Smooth muscle cell of the brain vasculature (primary cell): Measurements from ENCODE around the gene NMRK2.
"Not testable (repeated sequence)": the region's sequence is repeated elsewhere in the genome, so short reads cannot be mapped to it uniquely, and the experiment has no call there.

Experiments
- DNase-seq: peaks from one replicate; pipeline ENCODE4 v3.0.0-alpha.2; 2012; ENCODE audit warnings: low read depth, low spot score

Gene NMRK2

DNA sequence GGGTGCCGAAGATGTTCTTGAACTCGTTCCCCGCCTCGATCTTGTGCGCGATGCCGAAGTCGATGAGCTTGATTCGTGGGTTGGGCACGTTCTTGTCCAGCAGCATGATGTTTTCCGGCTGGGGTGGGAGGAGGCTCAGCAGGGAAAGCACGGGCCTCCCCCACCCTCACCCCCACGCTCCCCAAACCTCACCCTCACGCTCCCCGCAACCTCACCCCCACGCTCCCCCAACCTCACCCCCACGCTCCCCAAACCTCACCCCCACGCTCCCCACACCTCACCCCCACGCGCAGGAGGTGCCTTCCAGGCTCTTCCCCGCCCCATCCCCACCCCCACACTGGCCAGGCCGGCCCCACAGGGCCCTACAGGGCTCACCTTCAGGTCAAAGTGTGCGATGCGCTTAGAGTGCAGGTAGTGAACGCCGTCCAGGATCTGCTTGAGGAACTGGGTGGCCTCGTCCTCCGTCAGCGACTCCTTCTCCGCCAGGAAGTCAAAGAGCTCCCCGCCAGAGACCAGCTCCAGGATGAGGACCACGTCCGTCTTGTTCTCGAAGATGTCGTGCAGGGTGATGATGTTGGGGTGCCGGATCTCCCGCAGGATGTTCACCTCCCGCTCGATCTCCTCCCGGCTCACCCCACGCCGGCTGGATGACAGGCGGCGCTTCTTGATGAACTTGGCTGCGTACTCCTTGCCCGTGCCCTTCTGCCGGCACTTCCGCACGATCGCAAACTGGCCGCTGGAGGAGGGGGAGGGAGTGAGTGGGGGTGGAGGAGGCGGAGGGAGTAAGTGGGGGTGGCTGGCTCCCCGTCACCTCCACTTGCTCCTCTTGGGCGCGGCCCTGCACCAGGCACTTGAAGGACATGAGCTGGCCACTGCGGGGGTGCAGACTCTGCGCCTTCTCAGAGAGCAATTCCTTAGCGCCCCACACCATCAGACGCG is 31.7 kb downstream of the NMRK2 start:
- DNase-seq: no peak

DNA sequence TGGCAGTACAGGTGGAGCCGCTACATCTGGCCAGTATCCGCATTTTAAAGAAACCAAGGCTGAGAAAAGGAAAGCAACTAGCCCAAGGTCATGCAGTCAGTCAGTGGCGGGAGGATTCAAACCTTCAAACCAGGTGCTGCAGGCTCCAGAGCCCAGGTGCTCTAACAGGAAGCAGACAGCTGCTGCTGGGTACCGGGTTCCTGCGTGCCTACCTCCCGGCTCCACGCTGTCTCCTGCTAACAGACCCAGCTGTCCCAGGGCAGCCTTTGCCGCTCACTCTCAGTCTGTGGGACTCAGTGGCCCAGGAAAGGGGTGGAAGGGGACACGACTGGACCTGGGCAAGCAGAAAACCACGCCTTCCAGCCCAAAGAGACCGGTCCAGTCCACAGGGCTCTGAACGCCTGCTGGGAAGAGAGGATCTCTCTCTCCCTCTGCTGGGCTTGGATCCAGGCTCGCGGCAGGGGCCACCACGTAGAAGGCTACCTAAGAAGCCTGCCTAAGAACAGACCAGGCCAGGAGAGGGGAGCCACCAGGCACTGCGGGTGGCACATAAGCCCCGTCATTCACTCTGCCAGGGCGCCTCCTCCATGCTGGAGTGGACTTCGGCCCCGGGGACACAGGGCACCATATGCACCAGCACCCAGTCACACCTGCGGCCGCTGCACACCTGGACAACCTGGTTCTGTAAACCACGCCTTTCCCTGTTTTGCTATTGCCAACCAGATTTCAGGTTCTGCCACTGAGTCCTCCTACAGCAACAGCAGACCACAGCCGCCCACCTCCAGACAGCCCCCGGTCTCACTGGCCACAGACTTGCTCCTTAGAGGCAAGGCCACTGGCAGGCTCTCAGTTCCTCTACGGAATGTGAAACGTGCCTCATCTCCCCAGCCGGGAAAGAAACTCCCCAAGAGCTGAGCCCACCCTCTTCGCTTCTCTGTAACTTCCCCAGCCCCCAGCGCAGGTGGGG is 33.5 kb downstream of the NMRK2 start:
- no peak for DNase-seq

DNA sequence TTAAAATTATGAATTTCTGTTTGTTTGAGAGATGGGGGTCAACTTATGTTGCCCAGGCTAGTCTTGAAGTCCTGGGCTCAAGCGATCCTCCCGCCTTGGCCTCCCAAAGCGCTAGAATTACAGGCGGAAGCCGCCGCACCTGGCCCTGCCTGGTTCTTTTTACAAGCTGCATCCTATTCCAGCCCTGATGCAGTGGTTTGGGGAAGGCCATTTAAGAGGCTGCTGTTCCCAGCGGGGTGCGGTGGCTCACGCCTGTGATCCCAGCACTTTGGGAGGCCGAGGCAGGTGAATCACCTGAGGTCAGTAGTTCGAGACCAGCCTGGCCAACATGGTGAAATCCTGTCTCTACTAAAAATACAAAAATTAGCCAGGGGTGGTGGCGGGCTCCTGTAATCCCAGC is 35.1 kb downstream of the NMRK2 start:
- not testable (repeated sequence) for DNase-seq

DNA sequence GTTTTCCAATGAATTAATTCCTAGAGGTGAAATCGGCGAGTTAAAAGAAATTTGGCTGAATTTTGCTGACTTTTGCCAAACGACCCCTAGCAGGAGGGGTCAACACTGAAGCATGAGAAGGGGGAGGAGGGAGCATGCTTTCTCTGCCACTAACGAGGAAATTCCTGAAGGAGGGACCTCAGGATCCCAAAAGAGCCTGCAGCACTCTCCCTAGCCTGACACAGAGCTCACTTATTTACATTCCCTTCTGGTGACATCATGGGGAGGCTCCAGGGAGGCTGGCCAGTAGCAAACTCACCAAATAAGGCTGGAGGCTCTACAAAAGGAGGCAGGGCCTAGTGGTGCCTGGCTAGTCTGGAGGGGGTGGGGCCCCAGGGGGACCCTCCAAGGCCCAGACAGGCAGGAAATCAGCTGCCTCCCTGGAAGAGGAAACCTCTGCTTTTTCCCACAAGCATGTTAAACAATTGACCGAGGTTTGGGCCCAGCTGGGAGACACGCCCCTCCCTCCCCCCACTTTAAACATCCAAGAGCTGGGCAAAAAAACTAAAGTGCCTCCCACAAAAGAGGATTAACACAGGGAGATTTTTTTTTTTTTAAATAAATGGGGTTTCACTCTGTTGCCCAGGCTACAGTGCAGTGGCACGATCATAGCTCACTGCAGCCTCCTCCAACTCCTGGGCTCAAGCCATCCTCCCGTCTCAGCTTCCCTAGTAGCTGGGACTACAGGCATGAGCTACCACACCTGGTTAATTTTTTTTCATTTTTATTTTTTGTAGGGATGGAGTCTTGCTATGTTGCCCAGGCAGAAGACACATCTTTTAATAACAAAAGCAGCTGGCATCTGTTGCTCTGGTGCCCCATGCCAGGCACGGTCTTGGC is 35.9 kb downstream of the NMRK2 start:
- peak; percentile 94 for DNase-seq

DNA sequence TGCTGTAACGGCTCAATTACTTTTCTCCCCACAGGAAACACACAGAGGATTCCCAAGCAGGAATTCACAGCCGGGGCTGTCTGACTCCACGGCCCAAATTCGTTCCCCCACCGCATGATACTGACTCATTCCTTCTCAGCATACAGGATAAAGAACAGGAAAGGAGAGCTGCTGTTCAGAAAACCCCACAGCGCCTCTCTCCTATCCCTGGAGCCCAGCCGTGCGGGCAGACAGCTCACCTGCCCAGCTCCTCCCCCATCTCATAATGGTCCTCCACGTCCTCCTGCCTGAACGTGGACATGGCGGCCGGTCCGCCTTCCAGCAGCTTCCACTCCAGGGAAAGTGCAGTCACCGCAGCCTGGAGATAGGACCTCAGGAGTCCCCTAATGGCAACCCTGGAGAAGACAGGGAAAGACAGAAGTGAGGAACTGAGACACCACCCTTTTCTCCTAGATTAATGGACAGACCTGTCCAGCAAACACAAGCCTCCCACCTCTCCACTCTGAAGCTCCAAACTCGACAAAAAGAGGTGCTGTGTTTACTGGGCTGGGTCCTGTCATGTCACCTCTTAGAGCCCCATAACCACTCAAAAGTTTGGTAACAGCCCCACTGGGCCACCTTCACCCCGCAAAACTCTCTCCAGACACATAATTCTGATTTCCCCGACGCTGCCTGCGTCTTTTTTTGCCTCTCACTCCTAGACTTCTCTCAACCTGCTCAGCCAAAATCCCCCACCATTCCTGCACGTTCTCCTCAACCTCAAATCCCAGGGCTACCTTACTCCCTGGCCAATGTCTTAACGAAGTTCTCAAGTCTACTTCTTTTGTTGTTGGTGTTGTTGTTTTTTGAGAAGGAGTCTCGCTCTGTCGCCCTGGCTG is 36.8 kb downstream of the NMRK2 start:
- no peak for DNase-seq

DNA sequence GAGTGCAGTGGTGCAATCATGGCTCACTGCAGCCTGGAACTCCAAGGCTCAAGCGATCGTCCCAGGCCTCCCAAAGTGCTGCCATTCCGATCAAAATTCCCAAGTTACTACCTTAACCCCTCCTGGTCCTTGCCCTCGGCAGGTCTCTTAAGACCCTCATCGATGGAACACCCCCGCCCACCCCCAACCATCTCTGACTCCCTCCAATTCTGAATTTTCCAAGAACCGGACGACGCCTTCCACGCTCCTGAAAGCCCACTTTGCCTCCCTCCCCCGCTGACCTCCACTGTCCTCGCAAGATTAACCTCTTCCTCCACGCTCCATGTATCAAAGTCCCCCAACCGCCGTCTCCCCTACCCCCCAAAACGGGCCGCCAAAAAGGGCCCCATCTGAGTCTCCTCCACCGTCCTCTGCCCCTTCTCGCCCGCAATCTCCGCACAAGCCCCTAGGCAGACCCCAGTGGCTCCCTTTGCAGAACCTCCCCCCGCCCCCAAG is 37.5 kb downstream of the NMRK2 start:
- DNase-seq: no peak

DNA sequence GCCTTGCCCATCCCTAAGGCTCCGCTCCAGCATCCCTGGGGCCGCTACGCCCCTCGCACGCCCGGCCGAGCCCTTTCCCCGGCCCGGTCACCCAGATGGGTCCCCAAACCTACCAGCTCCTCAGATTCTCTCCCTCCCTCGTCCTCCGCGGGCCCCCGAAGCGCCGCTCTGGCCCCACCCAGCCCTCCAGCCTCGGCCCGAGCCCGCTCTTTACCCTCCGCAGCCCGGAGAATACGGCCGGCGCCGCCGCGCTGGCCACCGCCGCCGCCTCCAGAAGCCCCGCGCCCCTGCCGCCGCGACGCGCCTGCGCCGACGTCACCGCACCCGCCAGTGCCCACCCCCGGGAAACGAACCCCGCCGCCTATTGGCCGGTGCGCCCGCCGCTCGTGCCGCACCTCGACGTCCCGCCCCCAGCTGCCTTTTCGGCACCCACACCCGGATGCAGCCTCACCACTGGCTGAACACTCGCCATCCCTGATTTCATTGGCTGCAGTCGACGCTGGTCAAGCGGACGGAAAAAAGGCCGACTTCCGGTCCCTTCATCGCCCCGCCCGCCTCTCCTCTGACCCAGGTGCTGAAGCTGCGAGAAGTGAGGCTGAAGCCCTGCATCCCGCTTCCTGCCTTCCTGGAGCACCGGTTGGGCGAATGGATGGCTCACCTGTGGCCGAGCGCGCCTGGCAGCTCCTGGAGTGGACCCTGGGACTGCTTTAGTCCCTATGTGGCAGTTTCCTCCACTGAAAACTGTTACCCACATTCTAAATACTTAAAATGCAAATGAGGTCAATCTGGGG is 38.1 kb downstream of the NMRK2 start, which contains the start of gene DAPK3:
DAPK3 (minus strand) TSS at position 292 of the 791 bp plus-strand sequence. CDS start 1,364 bp downstream, outside the sequence.
- peak; percentile 93 for DNase-seq

DNA sequence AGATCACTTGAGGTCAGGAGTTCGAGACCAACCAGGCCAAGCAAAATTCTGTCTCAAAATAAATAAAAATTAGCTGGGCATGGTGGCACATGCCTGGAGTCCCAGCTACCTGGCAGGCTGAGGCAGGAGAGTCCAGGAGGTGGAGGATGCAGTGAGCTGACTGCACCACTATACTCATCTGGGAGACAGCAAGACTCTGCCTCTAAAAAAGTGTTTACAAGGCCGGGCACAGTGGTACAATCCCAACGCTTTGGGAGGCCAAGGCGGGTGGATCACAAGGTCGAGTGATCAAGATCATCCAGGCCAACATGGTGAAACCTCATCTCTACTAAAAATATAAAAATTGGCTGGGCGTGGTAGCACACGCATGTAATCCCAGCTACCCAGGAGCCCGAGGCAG is 42.3 kb downstream of the NMRK2 start:
- DNase-seq: no peak

DNA sequence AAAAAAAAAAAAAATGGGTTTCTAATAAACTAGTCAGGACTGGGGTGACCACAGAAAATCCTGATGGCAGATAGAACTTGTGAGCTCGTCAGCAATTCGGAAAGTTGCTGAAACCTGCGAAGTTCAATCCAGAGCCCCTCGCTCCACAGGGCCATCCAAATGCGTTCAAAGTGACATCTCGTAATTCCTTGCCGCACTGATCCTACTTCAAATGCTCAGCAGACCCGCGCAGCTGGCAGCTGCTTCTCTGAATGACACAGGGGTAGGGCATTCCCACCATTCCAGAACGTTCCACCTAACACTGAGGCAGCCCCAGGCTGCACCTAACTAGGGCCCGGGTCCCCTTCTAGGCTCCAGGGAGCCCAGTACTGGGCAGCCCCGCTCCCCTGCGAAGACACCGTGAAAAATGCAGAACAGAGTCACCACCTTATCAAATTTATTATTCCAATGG is 42.8 kb downstream of the NMRK2 start:
- DNase-seq: no peak

DNA sequence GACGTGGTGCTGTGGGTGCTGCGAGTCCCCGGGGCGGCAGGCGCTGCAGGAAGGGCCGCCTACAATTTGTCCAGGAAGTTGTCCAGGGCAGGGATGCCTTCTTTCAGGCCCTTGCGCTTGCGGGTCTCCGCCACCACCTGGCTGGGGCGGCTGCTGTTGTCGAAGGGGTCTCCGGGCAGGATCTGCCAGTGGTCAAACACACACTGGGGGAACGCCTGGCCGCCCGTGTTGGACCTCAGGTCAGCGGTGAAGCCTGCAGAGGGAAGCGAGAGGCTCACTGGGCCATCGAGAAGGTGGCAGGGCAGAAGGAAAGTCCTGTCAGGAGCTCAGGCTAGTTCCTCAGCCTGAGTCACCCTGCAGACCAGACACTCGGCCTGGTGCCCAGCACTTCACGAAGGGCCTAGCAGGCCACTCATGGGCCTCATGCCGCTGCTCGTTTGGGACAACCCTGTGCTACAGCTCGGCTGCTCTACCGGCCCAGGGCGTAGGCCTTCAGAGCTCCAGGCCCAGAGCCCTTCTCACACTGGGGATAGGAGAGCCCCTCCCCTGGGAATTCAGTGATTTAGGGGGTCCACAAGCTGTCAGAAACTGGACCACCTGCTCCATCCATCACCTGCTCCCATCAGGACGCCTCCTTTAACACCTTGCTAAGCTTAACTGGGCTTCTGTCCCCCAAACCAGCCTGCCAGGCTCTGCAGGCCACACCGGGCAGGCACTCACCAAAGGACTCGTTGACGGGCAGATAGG is 43.8 kb downstream of the NMRK2 start:
- no peak for DNase-seq

DNA sequence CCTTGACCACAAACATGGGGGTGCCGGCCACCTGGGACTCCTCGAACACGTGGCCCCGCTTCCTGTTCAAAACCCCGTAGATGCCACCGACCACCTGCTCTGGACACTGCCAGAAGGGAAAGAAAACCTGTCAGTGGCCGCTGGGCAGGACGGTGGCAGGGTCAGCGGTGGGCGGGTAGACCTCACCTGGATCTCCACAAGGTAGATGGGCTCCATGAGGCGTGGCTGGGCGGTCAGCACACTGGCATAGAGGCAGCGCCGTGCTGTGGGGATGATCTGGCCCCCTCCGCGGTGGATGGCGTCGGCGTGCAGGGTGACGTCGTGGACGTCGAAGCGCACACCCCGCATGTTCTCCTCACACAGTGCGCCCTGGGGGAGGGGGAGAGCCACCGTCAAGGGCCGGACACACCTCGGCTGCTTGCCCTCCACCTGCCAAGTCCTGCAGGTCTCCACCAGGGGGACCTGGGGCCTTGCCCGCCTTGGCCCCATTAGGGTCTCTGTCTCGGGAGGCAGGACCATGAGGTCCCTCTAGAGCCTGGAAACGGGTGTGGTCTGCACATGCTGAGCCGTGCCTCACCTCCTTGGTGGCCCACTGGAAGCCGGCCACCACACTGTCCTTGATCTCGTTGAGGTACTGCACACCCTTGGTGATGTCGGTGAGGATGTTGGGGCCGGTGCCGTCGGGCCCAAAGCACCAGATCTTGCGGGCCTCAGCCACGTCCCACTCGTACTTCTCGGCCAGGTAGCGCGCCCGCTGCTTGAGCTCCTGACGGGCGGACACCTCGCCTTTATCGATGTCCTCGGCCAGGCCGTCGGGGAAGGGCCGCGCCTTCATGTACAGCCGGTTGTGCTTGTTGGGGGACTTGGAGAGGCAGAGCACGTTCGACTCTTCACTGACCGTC is 44.6 kb downstream of the NMRK2 start:
- no peak for DNase-seq

DNA sequence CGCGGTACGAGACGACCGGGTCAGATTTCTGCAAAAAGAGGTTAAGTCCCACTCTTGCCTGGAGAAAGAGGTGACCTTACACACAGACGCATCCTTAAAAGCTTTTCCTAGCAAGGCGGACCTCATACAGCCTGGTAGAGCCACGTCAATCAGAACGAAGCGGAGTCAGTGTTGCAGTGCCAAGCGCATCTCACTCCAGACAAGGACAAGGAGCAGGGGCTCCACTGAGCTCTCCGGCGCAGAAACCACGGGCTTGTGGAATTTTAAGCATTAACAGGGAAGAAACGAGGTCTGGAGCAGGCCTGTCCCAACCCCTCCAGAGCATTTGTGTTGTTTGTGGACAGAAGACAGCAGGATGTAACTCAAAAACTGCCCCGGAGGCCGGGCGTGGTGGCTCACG is 45.3 kb downstream of the NMRK2 start:
- DNase-seq: no peak

DNA sequence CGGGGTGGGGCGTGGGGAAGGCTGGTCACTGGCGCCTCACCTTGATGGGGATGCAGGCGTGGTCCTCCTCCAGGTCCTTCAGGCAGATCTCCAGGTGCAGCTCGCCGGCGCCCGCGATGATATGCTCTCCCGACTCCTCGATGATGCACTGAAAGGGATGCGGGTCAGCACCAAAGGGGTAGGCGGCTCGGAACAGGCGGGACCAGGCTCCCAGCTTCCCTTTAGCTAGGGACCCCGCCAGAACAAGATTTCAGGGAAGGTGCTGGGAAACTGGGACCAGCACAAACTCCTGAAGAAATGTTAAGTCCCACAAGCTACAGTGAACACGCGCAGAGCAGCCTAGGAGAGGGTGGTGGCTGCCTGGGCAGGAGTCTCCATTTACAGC is 46.4 kb downstream of the NMRK2 start:
- no peak for DNase-seq

DNA sequence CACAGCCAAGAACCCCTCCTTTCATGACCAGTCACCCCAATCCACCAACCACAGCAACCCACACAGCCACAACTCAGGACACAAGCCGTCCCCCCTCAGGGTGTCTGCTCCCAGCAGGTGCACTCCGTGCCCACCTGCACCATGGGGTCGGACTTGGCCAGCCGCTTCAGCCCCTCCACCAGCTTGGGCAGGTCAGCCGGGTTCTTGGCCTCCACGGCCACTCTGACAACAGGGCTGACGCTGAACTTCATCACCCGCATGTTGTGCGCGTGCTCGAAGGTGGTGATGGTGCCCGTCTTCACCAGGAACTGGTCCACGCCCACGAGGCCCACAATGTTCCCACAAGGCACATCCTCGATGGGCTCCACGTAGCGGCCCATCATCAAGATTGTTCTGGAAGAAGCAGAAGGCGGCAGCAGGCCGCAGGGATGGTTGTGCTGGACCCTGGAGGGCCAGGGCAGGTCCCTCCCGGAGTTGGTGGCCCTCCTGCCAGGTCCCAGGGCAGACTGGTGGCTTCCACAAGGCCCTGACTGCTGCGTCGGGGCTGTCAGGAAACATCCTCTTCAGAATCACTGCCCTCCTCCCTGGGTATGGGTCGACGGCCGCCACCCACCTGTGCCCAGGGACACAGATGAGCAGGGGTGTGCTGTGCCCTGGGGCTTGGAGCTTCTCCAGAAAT is 46.9 kb downstream of the NMRK2 start:
- DNase-seq: no peak

DNA sequence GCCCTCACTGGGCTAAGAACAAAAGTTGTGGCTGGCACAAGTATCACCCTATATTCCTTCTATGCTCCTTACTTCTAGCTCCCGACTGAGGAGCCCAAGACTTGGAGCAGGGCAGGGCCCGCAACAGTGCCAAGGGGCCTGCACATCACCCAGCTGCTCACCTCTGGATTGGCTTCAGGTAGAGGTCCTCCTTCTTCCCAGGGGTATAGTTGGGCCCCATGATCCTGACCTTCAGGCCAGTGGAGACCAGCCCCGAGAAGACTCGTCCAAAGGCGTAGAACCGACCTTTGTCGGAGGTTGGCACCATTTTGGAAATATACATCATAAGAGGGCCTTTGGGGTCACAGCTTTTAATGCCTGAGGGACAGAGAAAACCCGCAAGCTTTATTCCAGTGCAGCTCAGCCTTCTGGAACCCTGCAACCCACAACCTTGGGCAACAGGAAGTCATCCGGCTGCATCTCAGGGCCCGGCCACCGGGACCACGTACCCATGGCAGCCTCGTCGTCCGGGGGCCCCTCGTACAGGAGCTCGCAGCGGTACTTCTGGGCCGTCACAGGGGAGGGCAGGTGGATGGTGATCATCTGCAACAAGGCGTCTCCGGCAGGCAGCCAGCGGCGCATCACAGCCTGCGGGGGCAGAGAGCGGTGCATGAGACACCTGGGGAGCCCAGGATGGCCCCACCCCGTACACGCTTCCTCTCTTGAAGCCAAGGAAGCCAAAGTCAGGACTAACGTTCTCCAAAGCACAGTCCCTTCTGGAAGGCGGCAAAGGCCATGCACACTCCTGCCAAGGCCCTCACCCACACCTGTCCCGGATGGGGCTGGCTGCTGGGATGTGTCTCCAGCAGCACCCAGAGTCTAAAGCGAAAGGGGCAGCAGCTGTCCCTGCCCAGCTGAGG is 47.7 kb downstream of the NMRK2 start:
- no peak for DNase-seq

DNA sequence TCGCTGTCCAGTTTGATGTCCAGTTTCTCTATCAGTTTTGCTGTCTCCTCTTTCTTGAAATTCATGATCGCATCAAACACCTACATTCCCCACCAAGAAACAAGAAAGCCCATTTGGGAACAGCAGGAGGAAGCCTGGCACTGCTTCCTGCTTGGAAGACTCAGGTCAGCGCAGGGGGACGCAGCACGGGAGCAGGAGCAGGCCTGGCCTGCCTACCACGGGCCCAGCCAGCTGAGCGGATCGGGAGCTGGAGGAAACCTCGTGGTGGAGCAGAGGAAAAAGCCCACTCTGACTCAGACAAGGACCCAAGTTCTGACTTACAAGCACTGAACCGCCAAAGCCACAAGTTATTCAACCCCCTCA is 48.5 kb downstream of the NMRK2 start:
- no peak for DNase-seq
